NCI-H2171 (cell line): ENCODE data around the gene MB21D2.
"Not testable (repeated sequence)": the region's sequence is repeated elsewhere in the genome, so short reads cannot be mapped to it uniquely, and the experiment has no call there.

Source experiments
- DNase-seq: peaks from one replicate; lab custom pipeline; 2025; lab: John Stamatoyannopoulos, UW

MB21D2 gene

GRCh38 chr3:192858849-192859585 lies 58.6 kb downstream of the MB21D2 start:
- DNase-seq: no peak

- no peak for DNase-seq
These were observed 60.4 kb downstream of the MB21D2 start for GRCh38 chr3:192857260-192857661.

GRCh38 chr3:192855434-192855833 lies 62.2 kb downstream of the MB21D2 start:
- DNase-seq: no peak

- no peak for DNase-seq
These were observed 65.8 kb downstream of the MB21D2 start for GRCh38 chr3:192851821-192852372.

GRCh38 chr3:192850451-192850981 lies 67.1 kb downstream of the MB21D2 start:
- no peak for DNase-seq

GRCh38 chr3:192849821-192850220 lies 67.8 kb downstream of the MB21D2 start:
- DNase-seq: not testable (repeated sequence)

GRCh38 chr3:192848371-192849233 lies 69.1 kb downstream of the MB21D2 start:
- DNase-seq: no peak

GRCh38 chr3:192847941-192848340 lies 69.7 kb downstream of the MB21D2 start:
- no peak for DNase-seq

GRCh38 chr3:192845526-192845855 lies 72.2 kb downstream of the MB21D2 start:
- no peak for DNase-seq

GRCh38 chr3:192844836-192845525 lies 72.7 kb downstream of the MB21D2 start:
- DNase-seq: no peak

- DNase-seq: no peak
These were observed 73.2 kb downstream of the MB21D2 start for GRCh38 chr3:192844486-192844765.

- DNase-seq: no peak
These were observed 73.8 kb downstream of the MB21D2 start for GRCh38 chr3:192843723-192844485.

GRCh38 chr3:192843119-192843518 lies 74.5 kb downstream of the MB21D2 start:
- no peak for DNase-seq

- no peak for DNase-seq
These were observed 74.9 kb downstream of the MB21D2 start for GRCh38 chr3:192842711-192843110.

GRCh38 chr3:192842138-192842537 lies 75.5 kb downstream of the MB21D2 start:
- DNase-seq: no peak

GRCh38 chr3:192841428-192841827 lies 76.2 kb downstream of the MB21D2 start:
- DNase-seq: no peak

GRCh38 chr3:192840143-192840836 lies 77.4 kb downstream of the MB21D2 start:
- DNase-seq: no peak

- no peak for DNase-seq
These were observed 81.5 kb downstream of the MB21D2 start for GRCh38 chr3:192835818-192836815.

GRCh38 chr3:192834428-192834827 lies 83.2 kb downstream of the MB21D2 start:
- DNase-seq: peak; percentile 58
